Esophagus squamous epithelium (tissue), 5 donors: ENCODE results near the gene FCHSD1. TPM values are rescaled to one million over a fixed set of nuclear protein-coding genes. Genes with fewer than 3 reads are reported as not detected.
A peak's percentile ranks its signal among the peaks of the same experiment; 100 is the strongest.
"Not testable (repeated sequence)": the region's sequence is repeated elsewhere in the genome, so short reads cannot be mapped to it uniquely, and the experiment has no call there.

ENCODE experiments used
- DNase-seq: peaks from one replicate; lab custom pipeline; 2025; lab: John Stamatoyannopoulos, UW
- H3K27ac ChIP-seq, 4 donors: fragments of 200-600 bp; sonication (generic); one replicate each; pipeline ENCODE4 v1.5.1; 2016 to 2019; ENCODE audit warnings: mild to moderate bottlenecking in 1 of 4
- H3K27me3 ChIP-seq, 4 donors: fragments of 200-600 bp; sonication (generic); 1 replicate in 3 of 4; 2 replicates in 1 of 4; pipeline versions ENCODE4 v1.5.1 to v1.6.0; 2017 to 2021; ENCODE audit warnings: antibody characterized with exemption in 1 of 4
- H3K36me3 ChIP-seq, 3 donors: fragments of 200-600 bp; sonication (generic); one replicate each; pipeline ENCODE4 v1.5.1; 2016 to 2019
- H3K4me1 ChIP-seq, 3 donors: fragments of 200-600 bp; sonication (generic); one replicate each; pipeline ENCODE4 v1.5.1; 2017 to 2019
- H3K4me3 ChIP-seq, 4 donors: fragments of 200-600 bp; sonication (generic); 1 replicate in 3 of 4; 2 replicates in 1 of 4; pipeline ENCODE4 v1.5.1; 2016 to 2019; ENCODE audit warnings: mild to moderate bottlenecking in 2 of 4, moderate library complexity in 1 of 4
- H3K9me3 ChIP-seq, 3 donors: fragments of 200-600 bp; sonication (generic); one replicate each; pipeline ENCODE4 v1.5.1; 2016 to 2019
- CTCF ChIP-seq, 6 experiments: fragments of 450-650 bp in 4 of 6; fragments of 200-600 bp in 2 of 6; sonication (generic) in 2 of 6; IDR thresholded peaks; one replicate each; pipeline ENCODE4 v1.5.1; 2016 to 2019; ENCODE audit warnings: antibody characterized with exemption in 6 of 6, mild to moderate bottlenecking in 4 of 6, moderate library complexity in 4 of 6
- POLR2A ChIP-seq, 4 donors: fragments of 450-650 bp; IDR thresholded peaks; one replicate each; pipeline ENCODE4 v1.6.1; 2017; ENCODE audit warnings: antibody characterized with exemption in 4 of 4, mild to moderate bottlenecking in 4 of 4, moderate library complexity in 3 of 4
- WGBS, 2 donors: methylation state at CpG; one replicate each; pipeline ENCODE4 v1.1.5; 2018; 5-methylcytosine and 5-hydroxymethylcytosine counted together
- intact Hi-C: fragments of 100-400 bp; cut with DNase I; formaldehyde crosslinking; loops from one replicate; pipeline ENCODE4 v1.15.0; 2022
- total RNA-seq, 4 donors: library from RNA; depleted of rRNA; stranded (reverse); fragments of >200 nt; gene quantifications; one replicate each; pipeline ENCODE4 v1.1.0, GENCODE V29; 2016
- donor health status: DM: yes; HTN: yes; CAD: no.

FCHSD1 gene
- total RNA-seq, 4 donors from 2014 or later = 6.0 to 27.7 (median 10.4) TPM

DNA sequence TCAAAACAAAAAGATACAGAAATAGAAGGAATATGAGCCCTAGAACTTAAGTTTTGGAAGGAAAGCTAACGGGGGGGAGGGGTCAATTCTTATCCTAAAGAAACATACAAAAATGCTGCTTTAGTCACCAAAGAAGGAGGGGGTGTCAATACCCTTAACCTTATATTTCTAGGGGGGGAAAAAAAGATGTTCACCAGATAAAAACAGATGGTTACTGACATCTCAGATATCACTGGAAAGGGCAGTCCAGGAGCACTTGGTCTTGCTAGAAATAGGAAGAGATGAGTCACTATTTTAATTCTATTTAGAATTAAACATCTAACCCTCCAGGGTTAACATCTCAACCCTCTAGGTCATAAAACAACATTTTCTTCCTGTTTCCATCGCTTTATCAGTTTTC is 34.1 kb downstream of the FCHSD1 start:
- Histone ChIP-seq H3K36me3 (peaks cover 0 to 26% (median 9%) of the 10 kb centered on the region in 3 donors), H3K4me1 (peaks cover 17 to 55% (median 21%) of the 10 kb centered on the region in 3 donors), H3K4me3 (peak overlapping the region in 3 of 4 donors; percentile 76 to 100 (median 90)), H3K27ac (peak overlapping the region; percentile 97 to 99 (median 97)), H3K9me3 (no peaks in the 10 kb centered on the region), H3K27me3 (no peaks in the 10 kb centered on the region)
- TF ChIP-seq POLR2A (IDR thresholded peaks at IDR 0.05) (no peak), CTCF (IDR thresholded peaks at IDR 0.05) (no peak)
- 28 to 31% methylated on average over 2 of the region's 2 CpGs for WGBS, 2 donors
- DNase-seq = no peak
- intact Hi-C loops = no loop called here

GRCh38 chr5:141615991-141616720 is 35.1 kb downstream of the FCHSD1 start:
- TF ChIP-seq CTCF (IDR thresholded peaks at IDR 0.05) (no peak), POLR2A (IDR thresholded peaks at IDR 0.05) (no peak)
- Histone ChIP-seq H3K27me3 (no peaks in the 10 kb centered on the region), H3K4me1 (peaks cover 17 to 65% (median 26%) of the 10 kb centered on the region in 3 donors), H3K27ac (peak overlapping the region in 3 of 4 donors; percentile 97 to 99 (median 97)), H3K36me3 (peaks cover 0 to 23% (median 6%) of the 10 kb centered on the region in 3 donors), H3K9me3 (no peaks in the 10 kb centered on the region), H3K4me3 (peak overlapping the region in 3 of 4 donors; percentile 76 to 100 (median 90))
- WGBS, 2 donors = 43 to 58% methylated on average over 9 of the region's 9 CpGs
- intact Hi-C loops = no loop called here
- no peak for DNase-seq

GRCh38 chr5:141613344-141613743 is 37.9 kb downstream of the FCHSD1 start:
- H3K27me3 ChIP-seq = no peaks in the 10 kb centered on the region
- H3K36me3 ChIP-seq = peaks cover 0 to 17% (median 0%) of the 10 kb centered on the region in 3 donors
- H3K4me1 ChIP-seq = peaks cover 17 to 70% (median 23%) of the 10 kb centered on the region in 3 donors
- no peaks in the 10 kb centered on the region for H3K9me3 ChIP-seq
- intact Hi-C loops = no loop called here
- DNase-seq = no peak
- H3K27ac ChIP-seq = no peak overlapping the region
- TF ChIP-seq CTCF (IDR thresholded peaks at IDR 0.05) (no peak), POLR2A (IDR thresholded peaks at IDR 0.05) (no peak)
- no peak overlapping the region for H3K4me3 ChIP-seq

DNA sequence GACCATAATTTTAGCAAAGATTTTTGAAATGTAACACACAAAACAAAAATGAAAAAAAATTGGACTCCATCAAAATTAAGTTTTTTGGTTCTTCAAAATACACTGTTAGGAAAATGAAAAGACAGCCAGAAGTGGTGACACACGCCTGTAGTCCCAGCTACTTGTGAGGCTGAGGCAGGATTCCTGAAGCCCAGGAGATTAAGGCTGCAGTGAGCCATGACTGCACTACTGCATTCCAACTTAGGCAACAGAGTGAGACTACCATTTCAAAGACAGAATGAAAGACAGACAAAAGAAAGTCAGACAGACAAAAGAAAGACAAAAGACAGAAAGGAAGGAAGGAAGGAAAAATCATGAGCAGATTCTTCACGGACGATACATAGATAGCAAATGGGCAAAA is 39.9 kb downstream of the FCHSD1 start:
- H3K27ac ChIP-seq = peak overlapping the region in 1 of 4 donors; percentile 1

DNA sequence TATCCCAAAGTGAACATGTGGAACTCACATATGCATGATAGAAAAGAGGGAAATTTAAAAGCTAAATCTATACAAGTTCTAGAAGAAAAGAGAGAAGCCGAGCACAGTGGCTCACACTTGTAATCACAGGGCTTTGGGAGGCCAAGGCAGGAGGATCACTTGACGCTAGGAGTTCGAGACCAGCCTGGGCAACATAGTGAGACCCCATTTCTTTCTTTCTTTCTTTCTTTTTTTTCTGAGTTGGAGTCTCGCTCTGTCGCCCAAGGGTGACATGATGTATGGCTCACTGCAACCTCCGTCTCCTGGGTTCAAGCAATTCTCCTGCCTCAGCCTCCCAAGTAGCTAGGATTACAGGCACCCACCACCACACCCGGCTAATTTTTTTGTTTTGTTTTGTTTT is 41.3 kb downstream of the FCHSD1 start:
- H3K9me3 ChIP-seq, H3K27ac ChIP-seq, intact Hi-C loops, DNase-seq, H3K4me3 ChIP-seq, H3K27me3 ChIP-seq: not testable (repeated sequence)
- WGBS, 2 donors = 96 to 99% methylated on average over 7 of the region's 7 CpGs
- Histone ChIP-seq H3K4me1 (peaks cover 0 to 56% (median 6%) of the 10 kb centered on the region in 3 donors), H3K36me3 (peaks cover 0 to 17% (median 0%) of the 10 kb centered on the region in 3 donors)

More for the DNA sequence above, 39.9 kb downstream of the FCHSD1 start:
- no peak for DNase-seq
- H3K27me3 ChIP-seq = no peaks in the 10 kb centered on the region
- H3K36me3 ChIP-seq = peaks cover 0 to 17% (median 0%) of the 10 kb centered on the region in 3 donors
- H3K9me3 ChIP-seq = no peaks in the 10 kb centered on the region
- peaks cover 3 to 52% (median 10%) of the 10 kb centered on the region in 3 donors for H3K4me1 ChIP-seq
- 63 to 84% methylated on average over 3 of the region's 3 CpGs for WGBS, 2 donors
- intact Hi-C loops = no loop called here
- TF ChIP-seq POLR2A (IDR thresholded peaks at IDR 0.05) = no peak
- TF ChIP-seq CTCF (IDR thresholded peaks at IDR 0.05) = peak in 1 of 6 experiments; percentile 9
- H3K4me3 ChIP-seq = no peak overlapping the region
